Thoracic aorta (tissue), 2 donors: Measurements from ENCODE around the gene MRPL54. TPM values are rescaled to one million over a fixed set of nuclear protein-coding genes. Genes with fewer than 3 reads are reported as not detected.

Experiments used
- ATAC-seq: fragments of 150-250 bp; one replicate; pipeline ENCODE4 v1.8.0; 2017; ENCODE audit warnings: low read depth; ENCODE audit not compliant: insufficient number of reproducible peaks, low FRiP score
- DNase-seq: peaks from one replicate; pipeline ENCODE4 v3.0.0-alpha.2; 2020; ENCODE audit warnings: low spot score
- H3K27ac ChIP-seq, 2 donors: fragments of 200-600 bp; sonication (generic); 1 replicate in 1 of 2; 2 replicates in 1 of 2; pipeline ENCODE4 v1.5.1; 2016; ENCODE audit warnings: mild to moderate bottlenecking in 2 of 2, moderate library complexity in 2 of 2
- H3K27me3 ChIP-seq: fragments of 200-600 bp; sonication (generic); replicated peaks from 2 replicates; pipeline ENCODE4 v1.6.0; 2016; ENCODE audit warnings: mild to moderate bottlenecking; ENCODE audit not compliant: insufficient read depth
- H3K36me3 ChIP-seq: fragments of 200-600 bp; sonication (generic); one replicate; pipeline ENCODE4 v1.5.1; 2016
- H3K4me1 ChIP-seq, 2 donors: fragments of 200-600 bp; sonication (generic); 1 replicate in 1 of 2; 2 replicates in 1 of 2; pipeline versions ENCODE4 v1.5.1 to v1.6.0; 2016; ENCODE audit warnings: low read depth in 2 of 2, mild to moderate bottlenecking in 1 of 2; ENCODE audit not compliant: control insufficient read depth in 1 of 2
- H3K4me3 ChIP-seq: fragments of 200-600 bp; sonication (generic); 2 replicates; pipeline ENCODE4 v1.5.1; 2016; ENCODE audit warnings: mild to moderate bottlenecking
- H3K9me3 ChIP-seq: fragments of 200-600 bp; sonication (generic); 2 replicates; pipeline ENCODE4 v1.5.1; 2016
- total RNA-seq, 2 donors: library from RNA; depleted of rRNA; stranded (reverse); fragments of >200 nt; gene quantifications; one replicate each; pipeline versions ENCODE4 v1.1.0 to v1.2.3, GENCODE V29; 2016
- TF ChIP-seq, protein P1 (sequence below): fragments of 200-600 bp; sonication (generic); IDR thresholded peaks from one replicate; pipeline ENCODE4 v1.5.1; 2019; ENCODE audit warnings: antibody characterized with exemption

Gene MRPL54
- total RNA-seq, 2 donors from 2014 or later = 32.4 to 56.9 TPM

DNA sequence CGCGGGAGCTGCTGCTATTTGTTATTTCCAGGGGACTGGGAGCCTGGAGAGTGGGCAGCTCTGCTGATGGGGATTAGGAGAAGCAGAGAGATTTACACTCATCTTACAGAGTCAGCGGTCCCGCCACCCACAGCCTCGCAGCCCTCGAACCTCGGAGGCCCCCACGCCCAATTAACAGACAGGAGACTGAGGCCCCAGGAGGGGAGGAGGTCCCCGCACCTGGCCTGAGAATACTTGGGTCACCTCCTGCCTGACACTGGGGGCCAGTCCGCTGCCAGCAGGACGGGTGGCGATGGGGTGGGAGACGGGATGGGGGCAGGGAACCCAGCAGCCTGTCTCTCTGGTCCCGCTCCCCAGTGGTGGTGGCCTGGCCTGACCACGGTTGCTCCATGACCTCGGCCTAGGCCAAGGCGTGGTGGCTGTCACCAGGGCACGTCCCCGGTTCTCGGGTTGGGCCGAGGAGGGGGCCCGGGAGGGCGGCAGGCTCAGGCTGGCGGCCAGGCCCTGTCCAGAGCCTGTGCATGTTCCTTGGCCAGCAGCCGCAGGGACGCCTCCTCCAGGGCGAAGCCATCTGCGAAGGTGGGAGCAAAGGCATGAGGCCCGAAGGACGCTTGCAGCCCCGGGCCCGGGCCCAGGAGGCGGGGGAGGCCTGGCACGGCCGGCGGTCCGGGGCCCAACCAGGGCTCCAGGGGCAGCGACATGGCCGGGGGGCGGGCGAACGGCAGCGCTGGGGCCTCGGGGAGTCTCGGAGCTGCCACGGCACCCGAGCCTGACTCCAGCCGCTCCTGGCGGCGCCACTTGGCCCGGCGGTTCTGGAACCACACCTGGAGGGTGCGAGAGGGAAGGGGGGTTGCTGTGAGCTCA, 7.9 kb downstream of the MRPL54 start:
- ATAC-seq = no peak
- Histone ChIP-seq H3K9me3 (no peaks in the 10 kb centered on the region), H3K36me3 (peaks cover 14% of the 10 kb centered on the region), H3K27ac (no peak overlapping the region), H3K4me3 (no peak overlapping the region), H3K27me3 (no peaks in the 10 kb centered on the region), H3K4me1 (no peaks in the 10 kb centered on the region)
- DNase-seq = no peak
- TF ChIP-seq, protein P1, sequence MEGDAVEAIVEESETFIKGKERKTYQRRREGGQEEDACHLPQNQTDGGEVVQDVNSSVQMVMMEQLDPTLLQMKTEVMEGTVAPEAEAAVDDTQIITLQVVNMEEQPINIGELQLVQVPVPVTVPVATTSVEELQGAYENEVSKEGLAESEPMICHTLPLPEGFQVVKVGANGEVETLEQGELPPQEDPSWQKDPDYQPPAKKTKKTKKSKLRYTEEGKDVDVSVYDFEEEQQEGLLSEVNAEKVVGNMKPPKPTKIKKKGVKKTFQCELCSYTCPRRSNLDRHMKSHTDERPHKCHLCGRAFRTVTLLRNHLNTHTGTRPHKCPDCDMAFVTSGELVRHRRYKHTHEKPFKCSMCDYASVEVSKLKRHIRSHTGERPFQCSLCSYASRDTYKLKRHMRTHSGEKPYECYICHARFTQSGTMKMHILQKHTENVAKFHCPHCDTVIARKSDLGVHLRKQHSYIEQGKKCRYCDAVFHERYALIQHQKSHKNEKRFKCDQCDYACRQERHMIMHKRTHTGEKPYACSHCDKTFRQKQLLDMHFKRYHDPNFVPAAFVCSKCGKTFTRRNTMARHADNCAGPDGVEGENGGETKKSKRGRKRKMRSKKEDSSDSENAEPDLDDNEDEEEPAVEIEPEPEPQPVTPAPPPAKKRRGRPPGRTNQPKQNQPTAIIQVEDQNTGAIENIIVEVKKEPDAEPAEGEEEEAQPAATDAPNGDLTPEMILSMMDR = no peak

DNA sequence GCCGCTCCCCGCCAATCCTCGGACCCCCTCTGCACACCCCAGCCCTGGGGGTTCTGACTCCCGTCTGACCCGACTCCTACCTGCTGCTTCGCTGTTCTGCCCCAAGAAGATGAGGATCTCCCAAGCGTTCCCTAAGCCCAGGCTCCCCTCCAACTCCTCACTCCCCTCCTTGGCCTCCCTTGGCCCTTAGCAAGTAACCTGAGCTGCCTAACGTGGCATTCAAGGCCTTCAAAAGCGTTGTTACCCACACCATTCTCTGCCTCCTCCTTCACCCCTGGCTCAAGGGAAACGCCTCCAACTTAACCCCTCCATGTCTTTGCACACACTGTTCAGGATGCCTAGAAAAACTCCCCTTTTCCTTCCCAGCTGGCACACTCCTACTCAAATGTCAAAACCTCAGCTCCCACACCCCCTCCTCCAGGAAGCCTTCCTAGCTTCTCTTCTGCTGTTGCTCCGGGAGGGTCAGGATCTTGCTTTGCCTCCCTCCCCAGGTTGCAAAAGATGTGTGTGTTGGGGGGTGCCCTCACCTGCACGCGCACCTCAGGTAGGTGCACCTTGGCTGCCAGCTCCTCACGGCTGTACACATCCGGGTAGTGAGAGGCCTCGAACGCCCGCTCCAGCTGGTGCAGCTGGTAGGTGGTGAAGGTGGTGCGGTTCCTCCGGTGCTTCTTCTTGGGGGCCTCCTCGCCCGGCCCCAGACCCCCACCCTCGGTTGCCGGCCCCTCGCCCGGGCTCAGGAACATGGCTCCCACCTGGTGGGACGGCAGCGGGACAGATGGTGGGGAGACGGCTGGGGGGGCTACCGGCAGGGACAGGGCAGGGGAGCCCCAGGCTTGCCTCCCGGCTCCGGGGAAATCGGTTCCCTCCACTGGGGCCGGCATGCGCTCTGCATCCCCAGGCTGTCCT, 8.8 kb downstream of the MRPL54 start:
- no peaks in the 10 kb centered on the region for H3K27me3 ChIP-seq
- H3K4me3 ChIP-seq = no peak overlapping the region
- TF ChIP-seq, protein P1 = no peak
- no peak for ATAC-seq
- peaks cover 9% of the 10 kb centered on the region for H3K36me3 ChIP-seq
- no peak overlapping the region for H3K27ac ChIP-seq
- H3K9me3 ChIP-seq = no peaks in the 10 kb centered on the region
- DNase-seq = no peak
- H3K4me1 ChIP-seq = no peaks in the 10 kb centered on the region

DNA sequence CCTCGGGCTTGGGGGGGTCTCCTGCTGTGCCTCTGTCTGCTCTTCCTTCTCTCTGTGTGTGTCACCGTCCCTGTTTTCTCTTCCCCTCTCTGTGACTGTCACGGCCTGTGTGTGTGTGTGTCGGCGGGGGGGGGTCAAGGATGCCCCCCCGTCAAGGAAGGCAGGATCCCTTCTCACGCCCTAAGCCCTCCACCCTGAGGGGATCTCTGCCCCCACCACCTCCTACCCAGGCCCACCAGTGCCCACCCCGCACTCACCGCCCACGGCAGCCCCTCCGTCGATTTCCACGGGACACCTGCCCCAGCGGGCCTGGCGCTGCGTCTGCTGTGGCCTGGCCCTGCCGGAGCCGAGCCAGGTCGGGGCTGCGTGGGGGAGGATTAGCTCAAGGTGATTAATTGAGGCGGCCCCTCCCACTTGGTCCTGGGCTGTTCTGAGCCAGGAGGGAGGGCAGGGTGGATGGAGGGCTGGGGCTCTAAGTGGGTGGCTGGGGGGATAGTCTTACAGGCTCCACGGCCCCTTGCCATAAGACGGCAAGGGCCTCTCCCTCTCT, 9.5 kb downstream of the MRPL54 start, which contains the start of gene RAX2:
RAX2 (minus strand) TSS at position 323 of the 550 bp plus-strand sequence. CDS start 486 bp downstream, outside the sequence.
- H3K27ac ChIP-seq = no peak within 1 kb of the TSS
- H3K4me1 ChIP-seq = no peaks in the 10 kb centered on the region
- no peak for DNase-seq
- TF ChIP-seq, protein P1 = no peak
- peaks cover 8% of the 10 kb centered on the region for H3K36me3 ChIP-seq
- H3K27me3 ChIP-seq = no peaks in the 10 kb centered on the region
- ATAC-seq = no peak
- H3K4me3 ChIP-seq = no peak within 1 kb of the TSS
- no peaks in the 10 kb centered on the region for H3K9me3 ChIP-seq

DNA sequence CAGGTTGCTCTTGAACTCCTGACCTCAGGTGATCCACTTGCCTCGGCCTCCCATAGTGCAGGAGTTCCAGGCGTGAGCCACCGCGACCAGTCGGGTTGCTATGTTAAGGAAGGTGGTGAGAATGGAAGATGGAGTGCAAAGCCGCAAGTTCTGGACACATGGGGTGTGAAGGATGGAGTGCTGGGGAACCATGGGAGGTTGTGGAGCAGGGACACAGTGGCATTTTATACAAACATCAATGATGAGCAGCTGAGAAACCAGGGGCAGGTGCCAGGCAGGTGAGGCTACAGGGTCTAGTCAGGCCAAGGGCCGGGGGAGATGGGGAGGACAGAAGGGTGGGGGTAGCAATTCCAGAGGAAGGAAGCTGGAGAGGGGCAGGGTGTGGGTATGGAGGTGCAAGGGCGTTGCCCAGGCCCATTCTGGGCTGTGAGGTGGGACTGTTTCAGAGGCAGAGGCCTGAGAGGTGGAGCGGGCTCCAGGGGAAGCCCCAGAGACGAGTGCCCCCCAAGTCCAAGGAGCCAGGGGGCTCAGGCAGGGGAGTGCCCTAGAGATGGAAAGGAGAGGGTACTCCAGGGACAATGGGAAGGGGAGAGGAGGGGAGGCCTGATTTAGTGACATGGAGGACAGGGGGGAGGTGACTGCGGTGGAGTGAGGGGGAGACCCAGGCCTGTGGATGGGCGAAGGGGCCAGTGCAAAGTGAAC, 11.5 kb downstream of the MRPL54 start:
- H3K4me1 ChIP-seq = no peaks in the 10 kb centered on the region
- no peak for DNase-seq
- H3K27ac ChIP-seq = no peak overlapping the region
- TF ChIP-seq, protein P1 = no peak
- no peaks in the 10 kb centered on the region for H3K36me3 ChIP-seq
- H3K9me3 ChIP-seq = no peaks in the 10 kb centered on the region
- no peak overlapping the region for H3K4me3 ChIP-seq
- no peak for ATAC-seq
- H3K27me3 ChIP-seq = no peaks in the 10 kb centered on the region
